Fibroblast of peridontal ligament (primary cell): ENCODE measurements around the gene COX6B2.

Experiments
- DNase-seq: peaks from one replicate; pipeline ENCODE4 v3.0.0-alpha.2; 2010; ENCODE audit errors: extremely low read depth

The COX6B2 gene

GRCh38 chr19:55362174-55362989 is 7.9 kb upstream of the COX6B2 start:
- DNase-seq = no peak

GRCh38 chr19:55360902-55361301 is 6.4 kb upstream of the COX6B2 start:
- DNase-seq = no peak

- no peak for DNase-seq
Observed at GRCh38 chr19:55358943-55359908, 4.7 kb upstream of the COX6B2 start.

- DNase-seq = no peak
Observed at GRCh38 chr19:55358493-55358892, 4.0 kb upstream of the COX6B2 start.

GRCh38 chr19:55355213-55355821 is 798 bp upstream of the COX6B2 start:
- no peak for DNase-seq

GRCh38 chr19:55353803-55354697 is 469 bp downstream of the COX6B2 start:
- DNase-seq = peak; percentile 18

- no peak for DNase-seq
Observed at GRCh38 chr19:55353356-55353802, 1.1 kb downstream of the COX6B2 start.

- DNase-seq = no peak
Observed at GRCh38 chr19:55352549-55353145, 1.9 kb downstream of the COX6B2 start.

GRCh38 chr19:55352040-55352439 is 2.5 kb downstream of the COX6B2 start:
- no peak for DNase-seq

- no peak for DNase-seq
Observed at GRCh38 chr19:55350620-55351315, 3.8 kb downstream of the COX6B2 start.

GRCh38 chr19:55348317-55349034 is 6.0 kb downstream of the COX6B2 start:
- DNase-seq = no peak

GRCh38 chr19:55347442-55348009 is 7.0 kb downstream of the COX6B2 start:
- DNase-seq = no peak

GRCh38 chr19:55346725-55347441 is 7.6 kb downstream of the COX6B2 start:
- no peak for DNase-seq

GRCh38 chr19:55345818-55346724 is 8.4 kb downstream of the COX6B2 start:
- no peak for DNase-seq

- no peak for DNase-seq
Observed at GRCh38 chr19:55345101-55345817, 9.3 kb downstream of the COX6B2 start.

- DNase-seq = no peak
Observed at GRCh38 chr19:55344444-55344843, 10.1 kb downstream of the COX6B2 start.
